Esophagus squamous epithelium (tissue), 5 donors: ENCODE results near the gene NSD2. TPM values are rescaled to one million over a fixed set of nuclear protein-coding genes. Genes with fewer than 3 reads are reported as not detected.

Experiments
- DNase-seq: peaks from one replicate; lab custom pipeline; 2025; lab: John Stamatoyannopoulos, UW
- H3K27ac ChIP-seq, 4 donors: fragments of 200-600 bp; sonication (generic); one replicate each; pipeline ENCODE4 v1.5.1; 2016 to 2019; ENCODE audit warnings: mild to moderate bottlenecking in 1 of 4
- H3K27me3 ChIP-seq, 4 donors: fragments of 200-600 bp; sonication (generic); 1 replicate in 3 of 4; 2 replicates in 1 of 4; pipeline versions ENCODE4 v1.5.1 to v1.6.0; 2017 to 2021; ENCODE audit warnings: antibody characterized with exemption in 1 of 4
- H3K36me3 ChIP-seq, 3 donors: fragments of 200-600 bp; sonication (generic); one replicate each; pipeline ENCODE4 v1.5.1; 2016 to 2019
- H3K4me1 ChIP-seq, 3 donors: fragments of 200-600 bp; sonication (generic); one replicate each; pipeline ENCODE4 v1.5.1; 2017 to 2019
- H3K4me3 ChIP-seq, 4 donors: fragments of 200-600 bp; sonication (generic); 1 replicate in 3 of 4; 2 replicates in 1 of 4; pipeline ENCODE4 v1.5.1; 2016 to 2019; ENCODE audit warnings: mild to moderate bottlenecking in 2 of 4, moderate library complexity in 1 of 4
- H3K9me3 ChIP-seq, 3 donors: fragments of 200-600 bp; sonication (generic); one replicate each; pipeline ENCODE4 v1.5.1; 2016 to 2019
- POLR2A ChIP-seq, 4 donors: fragments of 450-650 bp; IDR thresholded peaks; one replicate each; pipeline ENCODE4 v1.6.1; 2017; ENCODE audit warnings: antibody characterized with exemption in 4 of 4, mild to moderate bottlenecking in 4 of 4, moderate library complexity in 3 of 4
- WGBS, 2 donors: methylation state at CpG; one replicate each; pipeline ENCODE4 v1.1.5; 2018; 5-methylcytosine and 5-hydroxymethylcytosine counted together
- intact Hi-C: fragments of 100-400 bp; cut with DNase I; formaldehyde crosslinking; loops from one replicate; pipeline ENCODE4 v1.15.0; 2022
- total RNA-seq, 4 donors: library from RNA; depleted of rRNA; stranded (reverse); fragments of >200 nt; gene quantifications; one replicate each; pipeline ENCODE4 v1.1.0, GENCODE V29; 2016
- TF ChIP-seq, protein P1 (sequence below), 6 experiments: fragments of 450-650 bp in 4 of 6; fragments of 200-600 bp in 2 of 6; sonication (generic) in 2 of 6; IDR thresholded peaks; one replicate each; pipeline ENCODE4 v1.5.1; 2016 to 2019; ENCODE audit warnings: antibody characterized with exemption in 6 of 6, mild to moderate bottlenecking in 4 of 6, moderate library complexity in 4 of 6
- donor health status: DM: yes; HTN: yes; CAD: no.

Gene NSD2
- total RNA-seq, 4 donors from 2014 or later, result 31.9 to 36.4 (median 34.5) TPM

DNA sequence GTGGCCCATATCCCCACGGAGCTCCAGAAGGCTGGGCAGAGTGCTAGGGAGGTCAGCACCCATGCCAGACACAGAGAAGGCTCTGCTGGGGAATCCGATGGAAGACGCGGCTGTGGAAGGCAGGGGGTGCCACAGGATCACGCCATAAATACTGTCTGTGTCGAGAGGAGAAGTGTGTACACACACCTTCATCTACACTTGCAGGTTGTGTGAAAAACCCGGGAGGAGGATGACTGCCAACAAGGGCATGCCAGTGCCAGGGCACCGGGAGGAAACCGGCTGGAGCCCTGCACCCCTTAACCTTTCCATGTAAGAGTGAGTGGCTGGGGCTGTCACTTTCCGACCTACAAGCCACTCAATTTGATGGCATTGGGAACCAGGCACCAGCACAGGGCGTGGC lies 46.4 kb upstream of the NSD2 start:
- WGBS, 2 donors, result 75 to 83% methylated on average over 9 to 10 of the region's 11 CpGs
- Histone ChIP-seq H3K36me3 (peaks cover 33 to 80% (median 40%) of the 10 kb centered on the region in 3 donors), H3K4me1 (no peaks in the 10 kb centered on the region), H3K27me3 (no peaks in the 10 kb centered on the region), H3K4me3 (no peak overlapping the region), H3K27ac (no peak overlapping the region), H3K9me3 (no peaks in the 10 kb centered on the region)
- intact Hi-C loops, result loop anchor here (2.0 kb wide), 1 partner anchor 14 kb away; no protein-coding TSS in a partner anchor
- TF ChIP-seq, protein P1, sequence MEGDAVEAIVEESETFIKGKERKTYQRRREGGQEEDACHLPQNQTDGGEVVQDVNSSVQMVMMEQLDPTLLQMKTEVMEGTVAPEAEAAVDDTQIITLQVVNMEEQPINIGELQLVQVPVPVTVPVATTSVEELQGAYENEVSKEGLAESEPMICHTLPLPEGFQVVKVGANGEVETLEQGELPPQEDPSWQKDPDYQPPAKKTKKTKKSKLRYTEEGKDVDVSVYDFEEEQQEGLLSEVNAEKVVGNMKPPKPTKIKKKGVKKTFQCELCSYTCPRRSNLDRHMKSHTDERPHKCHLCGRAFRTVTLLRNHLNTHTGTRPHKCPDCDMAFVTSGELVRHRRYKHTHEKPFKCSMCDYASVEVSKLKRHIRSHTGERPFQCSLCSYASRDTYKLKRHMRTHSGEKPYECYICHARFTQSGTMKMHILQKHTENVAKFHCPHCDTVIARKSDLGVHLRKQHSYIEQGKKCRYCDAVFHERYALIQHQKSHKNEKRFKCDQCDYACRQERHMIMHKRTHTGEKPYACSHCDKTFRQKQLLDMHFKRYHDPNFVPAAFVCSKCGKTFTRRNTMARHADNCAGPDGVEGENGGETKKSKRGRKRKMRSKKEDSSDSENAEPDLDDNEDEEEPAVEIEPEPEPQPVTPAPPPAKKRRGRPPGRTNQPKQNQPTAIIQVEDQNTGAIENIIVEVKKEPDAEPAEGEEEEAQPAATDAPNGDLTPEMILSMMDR (IDR thresholded peaks at IDR 0.05), result no peak
- DNase-seq, result no peak

GRCh38 chr4:1825326-1825725 lies 45.9 kb upstream of the NSD2 start:
- TF ChIP-seq POLR2A (IDR thresholded peaks at IDR 0.05), result no peak
- TF ChIP-seq, protein P1 (IDR thresholded peaks at IDR 0.05), result no peak
- 86 to 92% methylated on average over 7 to 19 of the region's 19 CpGs for WGBS, 2 donors
- H3K9me3 ChIP-seq, result no peaks in the 10 kb centered on the region
- no peak overlapping the region for H3K4me3 ChIP-seq
- no peaks in the 10 kb centered on the region for H3K27me3 ChIP-seq
- intact Hi-C loops, result loop anchor here (2.0 kb wide), 1 partner anchor 13 kb away; no protein-coding TSS in a partner anchor
- H3K27ac ChIP-seq, result no peak overlapping the region
- no peaks in the 10 kb centered on the region for H3K4me1 ChIP-seq
- DNase-seq, result no peak
- H3K36me3 ChIP-seq, result peaks cover 33 to 80% (median 41%) of the 10 kb centered on the region in 3 donors

GRCh38 chr4:1826531-1827350 lies 44.5 kb upstream of the NSD2 start:
- WGBS, 2 donors, result 89 to 94% methylated on average over 15 to 24 of the region's 30 CpGs

DNA sequence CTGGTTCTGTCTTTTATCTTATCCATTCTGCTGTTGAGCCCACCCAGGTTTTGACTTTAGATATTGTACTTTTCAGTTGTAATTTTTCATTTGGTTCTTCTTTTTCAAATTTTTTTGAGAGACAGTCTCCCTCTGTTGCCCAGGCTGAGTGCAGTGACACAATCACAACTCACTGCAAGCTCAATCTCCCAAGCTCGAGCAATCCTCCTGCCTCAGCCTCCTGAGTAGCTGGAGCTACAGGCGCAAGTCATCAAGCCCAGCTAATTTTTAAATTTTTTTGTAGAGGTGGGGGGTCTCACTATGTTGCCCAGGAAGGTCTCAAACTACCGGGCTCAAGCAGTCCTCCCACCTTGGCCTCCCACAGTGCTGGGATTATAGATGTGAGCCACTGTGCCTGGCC lies 41.0 kb upstream of the NSD2 start:
- H3K27me3 ChIP-seq, result no peaks in the 10 kb centered on the region
- H3K9me3 ChIP-seq, result no peaks in the 10 kb centered on the region
- DNase-seq, result no peak
- H3K4me1 ChIP-seq, result no peaks in the 10 kb centered on the region
- no peak overlapping the region for H3K27ac ChIP-seq
- TF ChIP-seq, protein P1 (IDR thresholded peaks at IDR 0.05), result no peak
- TF ChIP-seq POLR2A (IDR thresholded peaks at IDR 0.05), result no peak
- H3K36me3 ChIP-seq, result peaks cover 30 to 80% (median 44%) of the 10 kb centered on the region in 3 donors
- intact Hi-C loops, result no loop called here
- H3K4me3 ChIP-seq, result no peak overlapping the region
- 91 to 98% methylated on average over 3 of the region's 3 CpGs for WGBS, 2 donors

More at GRCh38 chr4:1826531-1827350, 44.5 kb upstream of the NSD2 start:
- intact Hi-C loops, result no loop called here
- Histone ChIP-seq H3K27ac (no peak overlapping the region), H3K4me3 (no peak overlapping the region), H3K36me3 (peaks cover 30 to 80% (median 53%) of the 10 kb centered on the region in 3 donors), H3K4me1 (no peaks in the 10 kb centered on the region), H3K9me3 (no peaks in the 10 kb centered on the region), H3K27me3 (no peaks in the 10 kb centered on the region)
- no peak for TF ChIP-seq POLR2A (IDR thresholded peaks at IDR 0.05)
- TF ChIP-seq, protein P1 (IDR thresholded peaks at IDR 0.05), result no peak
- no peak for DNase-seq

DNA sequence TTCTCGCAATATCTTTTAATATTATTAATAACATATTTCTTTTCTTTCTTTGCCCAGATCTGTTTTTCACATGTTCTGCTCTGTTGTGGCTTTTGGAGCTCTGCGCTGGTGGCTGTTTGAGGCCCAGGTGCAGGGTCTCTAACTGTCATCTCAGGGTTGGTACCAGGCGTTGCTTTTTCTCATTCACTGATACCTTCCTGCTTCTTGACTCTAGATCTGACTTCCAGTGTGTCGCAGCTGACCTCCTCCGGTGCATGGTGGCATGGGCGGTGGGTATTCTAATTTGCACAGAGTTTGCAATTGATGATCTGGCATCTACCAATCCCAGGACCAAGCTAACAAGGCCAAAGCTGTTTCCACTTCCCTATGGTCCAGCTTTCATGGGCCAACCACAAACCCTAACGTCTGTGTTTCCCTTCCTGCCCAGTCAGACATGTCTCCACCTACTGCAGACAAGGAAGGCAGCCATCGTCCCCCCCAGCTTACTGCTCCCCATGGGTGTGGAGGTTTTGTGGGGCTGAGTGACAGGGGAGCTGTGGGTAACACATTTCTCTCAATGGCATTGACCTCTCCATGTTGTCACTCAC lies 40.5 kb upstream of the NSD2 start:
- no peak for TF ChIP-seq POLR2A (IDR thresholded peaks at IDR 0.05)
- TF ChIP-seq, protein P1 (IDR thresholded peaks at IDR 0.05), result no peak
- no peaks in the 10 kb centered on the region for H3K27me3 ChIP-seq
- DNase-seq, result no peak
- H3K9me3 ChIP-seq, result no peaks in the 10 kb centered on the region
- peaks cover 34 to 80% (median 40%) of the 10 kb centered on the region in 3 donors for H3K36me3 ChIP-seq
- intact Hi-C loops, result no loop called here
- no peaks in the 10 kb centered on the region for H3K4me1 ChIP-seq
- WGBS, 2 donors, result 76 to 83% methylated on average over 6 to 8 of the region's 8 CpGs
- no peak overlapping the region for H3K4me3 ChIP-seq
- no peak overlapping the region for H3K27ac ChIP-seq
